ENCODE data around the gene TRIP12.

TRIP12 gene

DNA sequence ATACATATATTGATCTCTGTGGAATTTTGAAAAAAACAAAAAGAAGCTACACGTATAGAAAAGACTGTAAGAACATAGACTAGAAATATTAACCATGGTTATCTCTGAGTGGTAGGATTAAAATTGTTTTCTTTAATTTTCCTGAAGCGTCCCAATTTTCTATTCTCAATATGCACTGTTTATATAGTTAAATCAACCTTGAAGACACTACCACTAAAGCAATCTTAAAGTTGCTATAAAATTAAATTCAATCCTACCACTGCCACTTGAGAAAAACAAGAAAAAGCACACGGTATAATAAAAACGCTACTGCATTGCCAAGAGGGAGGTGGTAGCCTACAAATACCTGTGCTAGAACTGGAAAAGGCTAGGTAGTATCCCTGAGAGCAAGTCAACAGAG is 47.2 kb downstream of the TRIP12 start:
- no peak overlapping the region for H3K4me3 ChIP-seq (ENCODE audit: low read length)
- DNase-seq (ENCODE audit: low read depth), result no peak
- TF ChIP-seq CTCF (conservative IDR thresholded peaks at IDR 0.05; ENCODE audit: low read depth, low read length), result no peak

- no peak for DNase-seq (ENCODE audit: low read depth)
- no peak overlapping the region for H3K4me3 ChIP-seq (ENCODE audit: low read length)
- no peak for TF ChIP-seq CTCF (conservative IDR thresholded peaks at IDR 0.05; ENCODE audit: low read depth, low read length)
These were observed 48.7 kb downstream of the TRIP12 start for GRCh38 chr2:229873123-229873581.

DNA sequence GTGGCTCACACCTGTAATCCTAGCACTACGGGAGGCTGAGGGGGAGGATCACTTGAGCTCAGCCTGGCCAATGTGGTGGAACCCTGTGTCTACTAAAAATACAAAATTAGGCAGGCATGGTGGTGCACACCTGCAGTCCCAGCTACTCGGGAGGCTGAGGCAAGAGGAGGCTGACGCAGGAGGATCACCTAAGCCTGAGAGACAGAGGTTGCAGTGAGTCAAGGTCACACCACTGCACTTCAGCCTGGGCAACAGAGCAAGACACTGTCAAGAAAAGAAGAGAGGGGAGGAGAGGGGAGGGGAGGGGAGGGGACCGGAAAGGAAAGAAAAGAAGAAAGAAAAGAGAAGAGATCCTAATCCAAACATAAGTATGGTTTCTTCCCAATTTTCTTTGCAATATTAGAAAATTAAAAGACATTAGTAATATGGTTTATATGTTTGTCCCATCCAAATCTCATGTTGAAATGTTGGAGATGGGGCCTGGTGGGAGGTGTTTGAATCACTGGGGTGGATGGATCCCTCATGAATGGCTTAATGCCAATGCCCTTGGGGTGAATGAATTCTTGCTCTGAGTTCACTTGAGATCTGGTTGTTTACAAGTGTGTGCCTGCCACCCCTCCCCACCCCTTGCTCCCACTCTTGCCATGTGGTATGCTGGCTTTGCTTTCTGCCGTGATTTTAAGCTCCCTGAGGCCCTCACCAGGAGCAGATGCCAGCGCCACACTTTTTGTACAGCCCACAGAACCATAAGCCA is 50.7 kb downstream of the TRIP12 start:
- no peak for DNase-seq (ENCODE audit: low read depth)
- H3K4me3 ChIP-seq (ENCODE audit: low read length), result no peak overlapping the region
- TF ChIP-seq CTCF (conservative IDR thresholded peaks at IDR 0.05; ENCODE audit: low read depth, low read length), result no peak

DNA sequence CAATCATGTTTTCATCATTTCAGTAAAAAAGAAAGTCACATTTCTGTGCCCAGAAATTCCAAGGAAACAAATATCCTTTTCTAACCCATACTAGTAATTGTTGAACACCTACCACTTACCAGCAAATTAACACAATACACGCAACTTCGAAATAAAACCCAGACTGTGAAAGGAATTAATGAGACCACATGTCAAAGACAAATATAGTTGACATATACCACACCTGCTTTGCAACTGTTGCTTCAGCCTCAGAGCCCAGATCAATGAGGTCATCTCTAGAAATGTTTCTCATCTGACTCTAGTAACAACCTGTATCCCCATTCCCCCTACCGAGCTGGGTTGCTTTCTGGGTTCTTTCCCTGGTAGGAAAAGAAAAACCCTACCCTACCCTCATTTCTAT is 52.6 kb downstream of the TRIP12 start:
- no peak for TF ChIP-seq CTCF (conservative IDR thresholded peaks at IDR 0.05; ENCODE audit: low read depth, low read length)
- DNase-seq (ENCODE audit: low read depth), result no peak
- H3K4me3 ChIP-seq (ENCODE audit: low read length), result no peak overlapping the region

DNA sequence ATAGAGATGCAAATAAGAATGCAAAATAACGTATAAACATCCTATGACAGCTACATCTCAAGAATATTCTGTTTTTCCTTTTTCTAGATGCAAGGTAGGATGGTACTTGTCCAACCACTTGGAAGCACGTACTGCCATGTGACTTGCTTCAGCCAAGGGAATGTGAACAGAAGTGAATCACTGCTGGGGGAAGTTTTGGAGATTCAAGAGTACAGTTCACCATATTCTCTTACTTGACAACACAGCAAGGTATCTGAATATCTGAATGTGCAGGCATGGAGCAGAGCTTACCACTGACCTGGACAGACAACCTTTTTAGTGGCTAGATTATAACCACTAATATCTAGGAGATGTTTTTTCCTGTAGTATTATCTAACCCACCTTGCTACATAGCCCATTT is 53.0 kb downstream of the TRIP12 start:
- no peak for TF ChIP-seq CTCF (conservative IDR thresholded peaks at IDR 0.05; ENCODE audit: low read depth, low read length)
- H3K4me3 ChIP-seq (ENCODE audit: low read length), result no peak overlapping the region
- no peak for DNase-seq (ENCODE audit: low read depth)

DNA sequence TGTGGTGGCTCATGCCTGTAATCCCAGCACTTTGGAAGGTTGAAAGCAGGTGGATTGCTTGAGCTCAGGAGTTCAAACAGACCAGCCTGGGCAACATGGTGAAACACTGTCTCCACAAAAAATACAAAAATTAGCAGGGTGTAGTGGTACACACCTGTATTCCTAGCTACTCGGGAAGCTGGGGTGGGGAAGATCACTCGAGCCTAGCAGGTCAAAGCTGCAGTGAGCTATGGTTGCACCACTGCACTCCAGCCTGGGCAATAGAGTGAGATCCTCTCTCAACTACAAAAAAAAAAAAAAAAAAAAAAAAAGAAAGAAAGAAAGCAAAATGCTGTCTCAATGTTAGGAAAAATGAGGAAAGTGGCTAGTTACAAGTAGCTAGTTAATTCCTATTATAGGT is 56.8 kb downstream of the TRIP12 start:
- H3K4me3 ChIP-seq (ENCODE audit: low read length), result no peak overlapping the region
- TF ChIP-seq CTCF (conservative IDR thresholded peaks at IDR 0.05; ENCODE audit: low read depth, low read length), result no peak
- no peak for DNase-seq (ENCODE audit: low read depth)

GRCh38 chr2:229861431-229861830 is 60.4 kb downstream of the TRIP12 start:
- no peak overlapping the region for H3K4me3 ChIP-seq (ENCODE audit: low read length)
- DNase-seq (ENCODE audit: low read depth), result no peak
- no peak for TF ChIP-seq CTCF (conservative IDR thresholded peaks at IDR 0.05; ENCODE audit: low read depth, low read length)

Data from retinal pigment epithelial cell (primary cell).